NOMO-1 treated with dmso at 0.1 percent for 144 hours (cell line): ENCODE measurements around the gene GLYR1.
"Not testable (repeated sequence)": the region's sequence is repeated elsewhere in the genome, so short reads cannot be mapped to it uniquely, and the experiment has no call there.

Experiments used
- DNase-seq: peaks from one replicate; lab custom pipeline; 2025; ENCODE audit not compliant: unreplicated experiment; lab: John Stamatoyannopoulos, UW

The GLYR1 gene

DNA sequence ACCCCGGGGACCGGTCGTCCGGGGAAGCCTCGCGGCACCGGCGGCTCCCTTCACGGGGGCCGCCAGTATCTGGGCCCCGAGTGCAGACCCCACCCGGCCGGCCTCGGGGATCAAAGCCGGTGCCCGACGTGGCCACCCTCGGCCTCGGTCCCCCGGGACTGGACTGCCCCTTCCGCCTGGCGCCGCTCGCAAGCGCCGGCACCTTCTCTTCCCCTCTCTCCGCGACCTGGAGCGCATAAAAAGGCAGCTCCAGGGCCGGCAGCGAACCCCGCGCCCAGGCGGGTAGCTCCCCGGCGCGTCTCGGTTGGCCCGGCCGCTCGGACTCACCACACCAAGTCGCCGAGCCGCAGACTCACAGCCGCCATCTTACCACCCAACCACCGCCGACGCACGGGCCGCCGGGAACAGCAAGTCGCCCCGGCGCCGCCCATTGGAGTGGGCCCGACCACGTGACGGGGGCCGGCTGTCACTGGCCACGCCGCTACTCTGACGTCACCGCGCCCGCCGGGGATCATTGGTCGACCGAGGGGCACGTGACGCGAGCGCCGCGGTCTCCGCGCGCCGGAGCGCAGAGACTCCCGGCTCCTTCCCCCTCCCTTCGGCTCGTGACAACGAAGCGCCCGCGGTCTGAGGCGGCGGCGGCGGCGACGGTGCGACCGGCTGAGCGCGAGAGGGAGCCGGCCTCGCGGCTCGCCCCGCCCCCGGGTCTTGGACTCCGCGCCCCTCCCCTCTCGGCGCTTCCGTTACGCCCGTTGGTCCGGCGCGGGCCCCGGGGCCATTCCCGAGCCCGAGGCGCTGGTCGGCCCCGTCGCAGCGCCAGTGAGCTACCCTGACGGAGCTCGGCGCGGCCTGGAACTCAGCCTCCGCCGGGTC, at the start of gene GLYR1, which contains the start of gene UBN1:
Gene GLYR1, minus strand, starts transcription at position 388 of the 873 bp plus-strand sequence. Its CDS starts 23 bp downstream, at position 365.
Gene UBN1, plus strand, starts transcription at position 581 of the 873 bp plus-strand sequence. CDS start 5,437 bp downstream, outside the sequence.
- peak; percentile 95 for DNase-seq

DNA sequence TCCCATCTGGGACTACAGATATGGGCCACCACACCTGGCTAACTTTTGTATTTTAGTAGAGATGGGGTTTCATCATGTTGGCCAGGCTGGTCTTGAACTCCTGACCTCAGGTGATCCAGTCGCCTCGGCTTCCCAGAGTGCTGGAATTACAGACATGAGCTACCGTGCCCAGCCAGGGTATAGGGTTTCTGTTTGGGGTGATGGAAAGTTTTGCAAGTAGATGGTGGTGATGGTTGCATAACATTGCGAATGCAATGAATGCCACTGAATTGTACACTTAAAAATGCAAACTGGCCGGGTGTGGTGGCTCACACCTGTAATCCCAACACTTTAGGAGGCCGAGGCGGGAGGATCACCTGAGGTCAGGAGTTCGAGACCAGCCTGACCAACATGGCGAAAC, 49.7 kb upstream of the GLYR1 start:
- DNase-seq = not testable (repeated sequence)

DNA sequence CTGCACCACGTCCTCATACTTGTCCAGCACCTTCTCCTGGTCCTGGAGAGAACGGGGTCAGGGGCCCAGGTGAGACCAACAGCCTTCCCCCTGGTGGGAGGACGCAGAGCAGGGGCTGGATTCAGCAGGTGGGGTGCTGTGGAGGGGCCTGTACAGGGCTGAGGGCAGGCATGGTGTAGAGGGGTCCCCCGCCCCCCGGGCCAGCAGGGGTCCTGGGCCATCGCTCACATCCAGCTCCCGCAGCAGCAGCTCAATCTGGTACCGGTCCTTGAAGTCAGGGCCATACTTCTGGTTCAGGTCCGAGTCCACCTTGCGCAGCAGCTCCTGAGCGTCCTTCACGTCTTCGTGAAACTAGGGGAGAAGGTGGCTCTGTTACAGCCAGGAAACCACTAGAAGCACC, 48.3 kb upstream of the GLYR1 start:
- no peak for DNase-seq

DNA sequence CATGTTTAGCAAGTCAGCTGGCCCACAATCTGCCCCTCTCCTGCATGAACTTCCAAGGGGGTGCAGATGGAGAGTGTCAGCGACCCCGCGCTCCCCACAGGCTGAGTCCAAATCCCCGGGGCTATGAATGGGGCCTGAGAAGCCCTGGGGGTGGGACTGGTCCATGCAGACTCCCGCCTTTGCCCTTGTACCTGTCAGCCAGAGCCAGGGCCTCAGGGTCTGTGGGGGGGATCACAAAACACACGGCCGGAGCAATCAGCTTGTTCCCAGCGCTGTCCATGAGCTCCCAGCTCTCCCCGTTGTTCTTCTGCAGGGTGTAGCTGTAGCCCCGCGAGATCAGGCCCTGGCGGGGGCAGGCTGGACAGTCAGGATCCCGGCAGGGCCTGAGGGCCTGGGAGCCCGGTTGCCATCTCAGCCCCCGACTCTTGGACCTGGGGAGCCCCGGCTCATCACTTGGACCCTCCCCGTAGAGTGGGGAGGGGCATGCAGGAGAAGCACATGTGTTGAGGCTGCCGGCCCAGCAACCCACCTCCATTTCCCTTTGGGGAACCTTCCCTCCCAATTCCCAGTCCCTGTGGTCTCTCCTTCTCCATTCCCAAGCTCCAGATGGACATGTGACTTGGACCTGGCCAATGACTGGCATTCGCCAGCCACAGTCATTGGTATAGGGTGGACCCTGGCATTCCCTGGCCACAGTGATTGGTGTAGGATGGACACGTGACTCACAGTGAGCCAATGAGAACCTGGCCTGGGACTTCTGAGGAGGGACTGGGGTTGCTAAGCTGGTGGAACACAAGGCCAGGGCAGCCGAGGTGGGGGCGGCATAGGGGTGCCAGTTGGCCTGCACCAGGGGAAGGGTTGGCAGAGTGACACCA, 47.4 kb upstream of the GLYR1 start:
- DNase-seq = no peak

DNA sequence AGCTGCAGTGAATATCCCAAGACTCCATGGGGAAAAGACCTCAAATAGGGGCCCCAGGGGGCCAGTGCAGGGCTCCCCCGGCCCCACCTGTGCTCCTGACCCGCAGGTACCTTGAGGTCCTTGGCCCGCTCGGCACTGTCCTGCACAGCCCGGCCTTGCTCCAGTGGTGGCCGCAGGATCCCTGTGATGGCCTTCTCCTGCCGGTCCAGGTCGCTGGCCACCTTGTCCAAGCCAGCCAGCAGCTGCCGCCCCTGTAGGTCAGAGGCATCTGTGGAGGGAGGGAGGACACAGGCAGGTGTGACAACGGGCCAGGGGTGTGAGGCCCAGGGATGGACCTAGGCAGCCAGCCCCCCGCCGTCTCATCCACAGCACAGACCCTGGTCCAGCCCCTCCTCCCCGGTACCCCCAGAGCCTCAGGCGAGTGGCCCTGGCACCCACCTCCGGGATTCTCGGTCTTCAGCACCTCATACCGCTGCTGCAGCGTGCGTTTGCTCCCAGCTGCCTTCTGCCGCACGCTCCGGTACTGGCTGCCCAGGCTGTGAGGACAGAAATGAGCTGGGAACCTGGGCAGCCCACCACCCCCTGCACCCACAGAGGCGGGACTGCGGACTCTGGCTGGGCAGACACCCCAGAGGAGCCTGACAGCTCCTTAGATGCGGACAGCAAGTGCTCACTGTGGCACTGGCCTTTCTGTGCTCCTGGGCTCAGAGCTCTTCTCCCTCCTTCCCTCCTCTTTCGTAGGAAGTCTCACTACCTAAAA, 46.2 kb upstream of the GLYR1 start:
- no peak for DNase-seq

DNA sequence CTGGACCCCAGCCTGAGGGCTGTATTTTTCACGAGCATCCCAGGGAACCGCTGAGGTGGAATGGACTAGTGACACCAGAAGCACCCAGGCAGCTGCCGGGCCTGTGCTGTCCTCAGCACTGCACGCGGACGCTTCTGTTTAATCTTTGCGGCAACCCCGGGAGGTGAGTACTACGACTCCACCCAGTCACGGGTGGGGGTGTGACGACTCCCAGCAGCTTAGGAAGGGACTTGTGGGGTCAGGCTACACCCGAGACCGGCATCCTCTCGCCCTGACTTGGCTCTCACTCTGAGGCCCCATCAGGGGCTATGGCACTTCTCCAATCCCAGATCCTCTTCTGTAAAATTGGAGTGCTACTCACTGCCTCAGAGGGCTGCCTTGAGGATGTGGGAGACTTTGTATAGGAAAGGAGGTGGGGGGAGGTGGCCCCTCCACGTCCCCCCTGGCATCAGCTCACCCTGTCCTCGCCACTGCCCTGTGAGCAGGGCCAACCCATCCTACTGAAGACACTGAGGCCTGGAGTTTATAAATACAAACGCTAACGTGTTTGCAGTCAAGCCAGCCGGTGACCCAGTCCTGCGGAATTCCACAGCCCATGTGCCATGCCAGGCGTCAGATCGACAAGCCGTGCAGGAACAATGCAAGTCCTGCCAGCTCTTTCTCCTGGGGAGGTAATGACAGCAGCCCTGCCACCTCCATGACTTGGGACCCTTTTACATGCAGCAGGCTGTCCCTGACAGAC, 45.4 kb upstream of the GLYR1 start:
- DNase-seq = no peak

DNA sequence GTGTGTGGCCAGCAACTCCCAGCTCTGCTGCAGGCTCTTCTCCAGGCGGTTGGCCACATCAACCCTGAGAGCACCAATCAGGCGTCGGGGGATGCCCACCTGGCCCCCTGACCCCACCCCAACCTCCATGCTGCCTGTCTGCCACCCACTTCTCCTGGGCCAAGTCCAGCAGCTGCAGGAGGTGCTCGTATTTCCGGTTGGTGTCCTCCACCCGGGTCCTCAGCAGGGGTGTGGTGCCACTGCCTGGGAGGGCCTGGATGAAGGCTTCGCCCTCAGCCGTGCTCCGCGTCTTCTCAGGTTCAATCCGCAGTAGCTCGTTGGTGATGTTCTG, 44.8 kb upstream of the GLYR1 start:
- no peak for DNase-seq

DNA sequence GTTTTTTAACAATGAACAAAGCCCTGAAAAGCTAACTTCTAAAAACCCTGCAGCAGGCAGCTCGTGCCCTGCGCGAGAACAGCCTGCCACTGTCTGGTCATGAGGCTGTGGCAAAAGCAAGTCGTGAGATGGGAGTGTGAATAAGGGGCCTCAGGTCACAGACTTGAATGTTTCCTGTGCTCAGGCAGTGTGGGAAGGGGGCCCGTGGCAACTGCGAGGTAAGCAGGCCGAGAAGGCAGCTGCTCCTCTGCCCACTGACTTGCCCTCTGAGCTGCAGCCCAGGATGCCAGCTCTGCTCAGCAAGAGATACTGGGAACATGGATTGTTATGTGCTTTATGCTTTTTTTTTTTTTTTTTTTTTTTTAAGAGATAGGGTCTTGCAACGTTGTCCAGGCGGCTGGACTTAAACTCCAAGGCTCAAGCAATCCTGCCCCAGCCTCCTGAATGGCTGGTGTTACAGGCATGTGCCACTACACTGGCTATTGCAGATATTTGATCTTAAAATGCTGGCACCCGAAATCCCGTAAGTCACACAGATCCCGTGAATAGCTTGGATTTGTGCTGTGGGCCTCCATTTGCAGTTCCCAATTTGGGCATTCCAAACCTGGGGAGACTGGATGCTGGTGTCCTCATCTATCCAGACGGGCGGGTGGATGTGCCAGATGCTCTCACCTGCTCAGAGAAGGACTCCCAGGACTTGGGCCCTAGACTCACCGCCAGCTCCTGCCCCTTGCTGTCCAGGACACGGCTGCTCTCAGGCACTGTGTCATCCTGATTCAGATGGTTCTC, 44.2 kb upstream of the GLYR1 start:
- DNase-seq = no peak

DNA sequence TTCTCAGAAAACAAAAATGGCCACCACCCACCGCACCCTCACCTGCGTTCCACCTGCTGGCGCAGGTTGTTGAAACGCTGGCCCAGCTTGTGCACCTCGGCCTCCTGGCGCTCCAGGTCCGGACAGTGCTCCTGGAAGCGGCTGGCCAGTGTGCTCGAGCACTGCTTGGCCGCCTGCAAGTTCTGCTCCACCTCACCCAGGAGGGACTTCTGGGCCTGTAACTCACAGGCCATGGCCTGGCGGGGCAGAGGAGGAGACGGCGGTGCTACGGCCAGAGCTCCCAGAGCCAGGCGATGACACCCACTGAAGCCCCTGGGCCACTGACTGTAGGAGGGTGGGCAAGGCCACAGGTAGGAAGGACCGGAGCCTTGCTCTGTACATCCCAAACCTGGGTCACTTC, 43.6 kb upstream of the GLYR1 start:
- no peak for DNase-seq

DNA sequence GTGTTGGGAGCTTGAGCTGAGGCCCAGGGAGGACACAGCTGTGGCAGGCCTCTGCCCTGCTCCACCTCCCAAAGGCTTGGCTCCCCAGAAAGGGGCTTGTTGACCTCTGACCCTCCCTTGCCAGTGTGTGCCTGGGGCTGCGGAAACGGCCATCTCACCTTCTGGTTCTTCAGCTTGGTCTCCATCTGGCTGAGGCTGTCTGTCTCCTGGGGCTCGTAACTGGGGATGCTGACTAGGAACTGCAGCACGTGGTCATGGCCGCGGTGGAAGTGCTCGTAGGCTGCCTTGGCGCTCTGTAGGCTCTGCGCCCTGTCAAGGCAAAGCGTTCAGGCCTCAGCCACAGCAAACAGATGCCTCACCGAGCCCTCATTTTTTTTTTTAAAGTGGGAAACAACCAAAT, 42.9 kb upstream of the GLYR1 start:
- no peak for DNase-seq

DNA sequence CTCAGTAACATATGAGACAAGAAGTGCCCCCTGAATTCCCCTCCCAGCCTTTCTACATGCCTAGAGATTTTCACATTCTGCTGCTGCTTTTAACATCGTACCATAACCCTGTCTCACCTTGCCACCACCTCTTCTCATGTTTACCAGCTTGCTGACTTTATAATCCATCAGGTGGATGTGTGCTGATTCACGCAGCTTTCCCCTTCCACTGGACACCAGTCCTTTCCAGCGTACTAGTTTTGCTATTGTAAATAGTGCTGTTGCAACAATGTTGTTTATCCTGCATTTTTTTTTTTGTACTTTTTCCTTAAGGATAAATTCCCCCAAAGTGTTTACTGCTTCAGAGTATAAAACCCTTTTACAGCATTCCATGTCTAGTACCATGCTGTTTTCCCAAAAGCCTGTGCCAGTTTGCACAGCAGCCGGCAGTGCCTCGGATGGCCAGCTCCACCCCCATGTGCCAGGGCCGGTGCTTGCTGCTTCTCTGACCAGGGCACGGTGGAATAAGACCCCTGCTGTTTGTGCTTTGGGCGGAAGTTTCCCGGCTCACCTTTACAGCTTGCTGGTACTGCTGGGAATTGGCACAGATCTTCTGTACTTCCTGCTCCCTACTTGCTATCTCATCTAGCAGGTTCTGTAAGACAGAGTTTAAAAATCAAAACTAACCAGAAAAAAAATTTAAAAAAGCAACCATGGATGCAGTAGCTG, 41.5 kb upstream of the GLYR1 start:
- no peak for DNase-seq

DNA sequence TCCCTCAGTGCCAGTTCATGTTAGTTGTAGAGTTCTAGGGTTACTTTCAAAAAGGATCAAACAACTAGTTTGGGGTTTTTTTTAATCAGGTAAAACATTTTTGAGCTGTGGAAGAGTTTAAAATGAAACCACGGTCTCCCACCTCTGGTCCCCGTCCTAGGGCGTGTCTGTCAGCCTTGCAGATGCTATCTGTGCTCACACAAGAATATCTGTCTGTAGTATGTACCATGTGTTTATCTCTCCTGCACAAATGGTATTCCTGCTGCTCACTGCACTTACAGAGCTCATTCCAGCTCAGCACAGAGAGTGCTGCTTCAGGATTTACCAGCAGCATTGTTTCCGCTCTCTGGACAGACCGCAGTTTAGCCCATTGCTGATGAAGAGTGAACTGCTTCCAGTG, 39.1 kb upstream of the GLYR1 start:
- no peak for DNase-seq

DNA sequence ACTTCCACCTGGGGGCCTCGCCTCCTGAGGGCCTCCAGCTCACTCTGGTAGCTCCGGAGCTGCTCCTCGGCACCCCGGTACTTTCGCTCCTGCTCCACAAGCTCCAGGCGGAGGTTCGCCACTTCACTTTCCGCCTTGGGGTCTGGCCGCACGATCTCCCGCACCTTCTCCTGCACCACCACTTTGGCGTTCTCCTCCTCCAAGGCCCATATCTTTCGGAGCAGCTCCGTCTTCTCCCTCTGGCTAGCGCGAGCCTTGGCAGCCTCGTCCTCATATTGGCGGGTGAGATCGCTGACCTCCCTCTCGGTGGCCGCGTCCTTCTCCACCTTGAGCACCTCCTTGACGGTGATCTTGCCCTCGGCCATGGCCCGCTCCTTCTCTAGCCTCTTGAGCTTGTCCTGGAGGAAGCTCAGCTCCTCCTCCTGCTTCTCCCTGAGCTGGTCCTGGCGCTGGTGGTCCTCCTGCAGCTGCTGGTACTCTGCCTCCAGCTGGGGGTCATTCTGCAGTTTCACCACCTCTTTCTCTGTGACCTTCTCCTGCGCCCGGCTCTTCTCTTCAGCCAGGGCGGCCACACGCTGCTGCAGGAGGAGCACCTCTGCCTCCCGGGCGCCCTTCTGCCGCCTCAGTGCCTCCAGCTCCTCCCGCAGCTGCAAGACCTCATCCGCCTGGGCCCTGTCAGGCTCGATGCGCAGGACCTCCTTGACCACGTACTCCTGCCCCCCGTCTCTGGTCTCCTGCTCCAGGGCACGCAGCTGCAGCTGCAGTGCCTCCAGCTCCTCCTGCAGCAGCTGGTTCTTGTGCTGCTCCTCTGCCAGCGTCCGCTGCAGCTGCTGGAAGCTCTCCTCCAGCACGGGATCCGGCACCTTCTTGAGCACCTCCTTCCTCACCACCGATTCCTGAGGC, 38.1 kb upstream of the GLYR1 start:
- DNase-seq = no peak

DNA sequence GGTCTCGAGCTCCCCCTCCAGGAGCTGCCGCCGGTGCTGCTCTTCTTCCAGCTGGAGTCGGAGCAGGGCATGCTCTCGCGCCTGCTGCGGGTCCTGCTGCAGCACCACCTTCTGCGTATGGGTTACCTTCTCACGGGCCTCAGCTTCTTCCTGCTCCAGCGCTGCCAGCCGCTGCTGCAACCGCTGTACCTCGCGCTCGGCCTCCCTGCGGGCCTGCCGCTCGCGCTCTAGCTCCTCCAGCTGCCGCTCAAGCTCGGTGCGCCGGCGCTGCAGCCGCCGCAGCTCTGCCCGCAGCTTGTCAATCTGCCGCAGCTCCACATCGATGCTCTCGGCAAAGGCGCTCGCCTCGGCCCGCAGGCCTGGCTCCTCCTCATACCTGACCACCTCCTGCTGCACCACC, 37.1 kb upstream of the GLYR1 start:
- no peak for DNase-seq

DNA sequence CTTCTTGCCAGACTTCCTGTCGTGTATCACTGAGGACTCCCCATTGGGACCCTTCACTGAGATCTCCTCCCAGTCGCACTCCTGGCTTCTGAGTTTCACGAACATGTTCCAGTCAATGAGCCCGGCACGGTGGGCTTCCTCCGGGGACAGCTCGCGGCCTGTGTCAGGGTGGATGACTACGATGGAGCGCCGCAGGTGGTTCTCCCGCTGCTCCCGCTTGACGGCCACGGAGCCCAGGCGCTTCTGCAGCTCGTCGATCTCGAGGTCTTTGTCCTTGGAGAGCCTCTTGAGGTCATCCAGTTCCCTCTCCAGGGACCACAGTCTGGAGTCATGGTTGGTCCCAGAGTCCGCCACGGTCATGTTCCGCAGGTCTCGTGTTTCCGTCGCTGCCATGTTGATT, 36.4 kb upstream of the GLYR1 start:
- no peak for DNase-seq

DNA sequence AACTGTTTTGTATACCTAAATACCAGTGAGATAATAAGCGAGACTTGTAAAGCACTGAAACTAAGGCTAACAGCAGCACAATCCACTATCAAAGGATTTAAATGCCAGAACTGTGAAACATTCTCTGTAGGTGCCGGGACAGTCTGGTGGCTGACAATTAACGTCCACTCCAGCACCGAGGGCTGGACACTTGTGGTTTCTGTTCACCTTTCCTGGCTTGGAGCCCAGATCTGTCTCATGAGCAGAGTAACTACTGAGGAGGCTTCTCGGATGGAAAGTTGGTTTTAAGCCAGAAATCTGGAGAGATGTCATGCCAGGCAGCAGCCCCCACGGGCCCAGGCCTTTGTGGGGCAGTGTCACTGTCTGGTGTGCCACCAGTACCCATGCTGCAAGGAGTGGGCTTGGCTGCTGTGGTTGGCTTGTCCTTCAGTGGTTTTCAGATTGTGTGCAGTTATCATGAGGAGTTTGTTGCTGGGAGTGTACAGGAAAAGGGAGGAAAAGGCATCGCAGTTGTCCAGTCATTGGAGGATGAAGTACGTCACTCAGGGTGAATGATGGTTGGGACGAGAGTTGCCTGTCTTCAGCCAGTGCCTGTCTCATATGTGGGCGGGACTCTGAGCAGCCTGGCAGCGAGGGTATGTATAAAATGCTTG, 35.7 kb upstream of the GLYR1 start:
- no peak for DNase-seq

DNA sequence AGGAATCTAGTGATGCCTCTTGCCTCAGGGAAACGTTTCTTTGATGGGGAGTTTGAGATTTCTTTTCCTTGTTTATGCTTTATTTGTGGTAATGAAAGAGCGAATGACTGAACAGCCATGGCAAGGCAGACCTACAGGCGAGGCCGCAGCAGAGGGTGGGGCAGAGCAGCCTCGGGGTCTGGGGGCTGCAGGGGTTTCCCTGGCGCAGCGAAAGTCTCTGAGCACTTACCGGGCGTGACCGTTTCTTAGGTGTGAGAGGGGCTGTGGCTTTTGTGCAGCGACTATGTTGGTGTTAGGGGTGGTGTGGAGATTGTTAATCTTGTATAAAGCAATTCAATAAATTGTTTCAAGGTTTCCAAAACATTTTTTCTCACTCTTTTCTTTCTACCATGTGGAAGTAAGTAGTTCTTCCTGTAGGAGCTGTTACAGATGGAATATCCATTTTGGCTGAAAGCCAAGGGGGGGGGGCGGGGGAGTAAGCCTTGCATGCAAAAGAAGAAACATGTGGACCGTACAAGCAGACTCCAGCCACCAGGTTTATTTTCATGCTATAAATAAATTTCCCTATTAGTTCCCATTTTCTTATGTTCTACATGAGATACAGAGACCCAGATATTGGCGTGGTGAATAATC, 35.0 kb upstream of the GLYR1 start:
- no peak for DNase-seq
